WI38 (cell line): ENCODE results near the gene NAPSA.

Source experiments
- H3K4me3 ChIP-seq: 2 replicates; pipeline ENCODE4 v1.5.1; 2011; ENCODE audit warnings: low read depth, mild to moderate bottlenecking, control low read depth, low read length
- CTCF ChIP-seq: IDR thresholded peaks from 2 replicates; pipeline ENCODE4 v1.5.1; 2012; ENCODE audit warnings: low read depth, mild to moderate bottlenecking, control low read depth, low read length

Gene NAPSA

GRCh38 chr19:50320596-50320995, 44.8 kb downstream of the NAPSA start:
- no peak for TF ChIP-seq CTCF

GRCh38 chr19:50320051-50320450, 45.4 kb downstream of the NAPSA start:
- no peak for TF ChIP-seq CTCF
- no peak overlapping the region for H3K4me3 ChIP-seq

More at GRCh38 chr19:50320596-50320995, 44.8 kb downstream of the NAPSA start:
- no peak overlapping the region for H3K4me3 ChIP-seq

- no peak overlapping the region for H3K4me3 ChIP-seq
- no peak for TF ChIP-seq CTCF
Observed at GRCh38 chr19:50319156-50319555, 46.3 kb downstream of the NAPSA start.

GRCh38 chr19:50318438-50318837, 47.0 kb downstream of the NAPSA start:
- TF ChIP-seq CTCF = no peak
- H3K4me3 ChIP-seq = no peak overlapping the region

- TF ChIP-seq CTCF = no peak
- no peak overlapping the region for H3K4me3 ChIP-seq
Observed at GRCh38 chr19:50317115-50317514, 48.3 kb downstream of the NAPSA start.

GRCh38 chr19:50315773-50316448, 49.5 kb downstream of the NAPSA start:
- TF ChIP-seq CTCF = no peak
- no peak overlapping the region for H3K4me3 ChIP-seq

- TF ChIP-seq CTCF = no peak
- no peak overlapping the region for H3K4me3 ChIP-seq
Observed at GRCh38 chr19:50314724-50315708, 50.4 kb downstream of the NAPSA start.
